IgD-negative memory B cell (primary cell): ENCODE results near the gene SRPRA. TPM values are rescaled to one million over a fixed set of nuclear protein-coding genes. Genes with fewer than 3 reads are reported as not detected.
"Not testable (repeated sequence)": the region's sequence is repeated elsewhere in the genome, so short reads cannot be mapped to it uniquely, and the experiment has no call there.

Source experiments
- H3K27ac Mint-ChIP-seq, 3 donors: one replicate each; pipeline ENCODE4 v1.8.0; 2020 to 2022; ENCODE audit warnings: mild to moderate bottlenecking in 3 of 3, mixed read lengths in 3 of 3, moderate library complexity in 1 of 3
- H3K27me3 Mint-ChIP-seq: one replicate; pipeline ENCODE4 v1.8.0; 2021; ENCODE audit warnings: mixed read lengths
- H3K36me3 Mint-ChIP-seq: one replicate; pipeline ENCODE4 v1.8.0; 2020; ENCODE audit warnings: mild to moderate bottlenecking, mixed read lengths
- H3K4me1 Mint-ChIP-seq, 3 donors: one replicate each; pipeline ENCODE4 v1.8.0; 2020 to 2022; ENCODE audit warnings: mixed read lengths in 3 of 3, mild to moderate bottlenecking in 1 of 3
- H3K4me3 Mint-ChIP-seq, 4 donors: one replicate each; pipeline ENCODE4 v1.8.0; 2020 to 2022; ENCODE audit warnings: mild to moderate bottlenecking in 4 of 4, mixed read lengths in 4 of 4, moderate library complexity in 3 of 4
- H3K9me3 Mint-ChIP-seq, 3 donors: one replicate each; pipeline ENCODE4 v1.8.0; 2020 to 2021; ENCODE audit warnings: mixed read lengths in 3 of 3, mild to moderate bottlenecking in 1 of 3
- polyA plus RNA-seq: library from polyadenylated mRNA; unstranded; fragments of 300-500 nt; fragmentation: Illumina TruSeq; gene quantifications from one replicate; pipeline ENCODE4 v1.2.3, GENCODE V29; 2021

The SRPRA gene
- 81.7 TPM for polyA plus RNA-seq

- Mint-ChIP-seq H3K4me3 (peak within 1 kb of the TSS; percentile 91 to 99 (median 98)), H3K36me3 (peaks cover 4% of the 10 kb centered on the region), H3K4me1 (peaks cover 24 to 30% (median 29%) of the 10 kb centered on the region in 3 donors)
Observed at GRCh38 chr11:126268708-126269579, at the start of gene SRPRA, which contains the start of gene FOXRED1. Gene SRPRA (minus strand): TSS chr11:126268895. CDS start chr11:126268804, 91 bp downstream. Gene FOXRED1 (plus strand): TSS chr11:126269154. CDS start chr11:126269207, 53 bp downstream.

GRCh38 chr11:126317756-126318573 lies 49.3 kb upstream of the SRPRA start:
- H3K36me3 Mint-ChIP-seq = peaks cover 21% of the 10 kb centered on the region

More at GRCh38 chr11:126268708-126269579, at the start of gene SRPRA, which contains the start of gene FOXRED1:
- Mint-ChIP-seq H3K27me3 (no peaks in the 10 kb centered on the region), H3K9me3 (no peaks in the 10 kb centered on the region), H3K27ac (peak within 1 kb of the TSS; percentile 98 to 99 (median 99))

GRCh38 chr11:126317432-126317755 lies 48.7 kb upstream of the SRPRA start:
- H3K4me1 Mint-ChIP-seq = peaks cover 5 to 16% (median 12%) of the 10 kb centered on the region in 3 donors
- no peaks in the 10 kb centered on the region for H3K9me3 Mint-ChIP-seq
- H3K36me3 Mint-ChIP-seq = peaks cover 21% of the 10 kb centered on the region
- no peak overlapping the region for H3K27ac Mint-ChIP-seq
- no peak overlapping the region for H3K4me3 Mint-ChIP-seq
- H3K27me3 Mint-ChIP-seq = no peaks in the 10 kb centered on the region

More at GRCh38 chr11:126317756-126318573, 49.3 kb upstream of the SRPRA start:
- Mint-ChIP-seq H3K9me3 (no peaks in the 10 kb centered on the region), H3K4me3 (peak overlapping the region in 1 of 4 donors; percentile 37), H3K4me1 (peaks cover 5 to 16% (median 12%) of the 10 kb centered on the region in 3 donors), H3K27me3 (no peaks in the 10 kb centered on the region), H3K27ac (peak overlapping the region in 2 of 3 donors; percentile 71 to 85)

GRCh38 chr11:126313826-126314225 lies 45.1 kb upstream of the SRPRA start:
- H3K27ac Mint-ChIP-seq = no peak overlapping the region
- peaks cover 12 to 25% (median 18%) of the 10 kb centered on the region in 3 donors for H3K4me1 Mint-ChIP-seq
- no peaks in the 10 kb centered on the region for H3K9me3 Mint-ChIP-seq
- H3K27me3 Mint-ChIP-seq = no peaks in the 10 kb centered on the region
- peaks cover 17% of the 10 kb centered on the region for H3K36me3 Mint-ChIP-seq
- no peak overlapping the region for H3K4me3 Mint-ChIP-seq

- Mint-ChIP-seq H3K4me1 (peaks cover 14 to 24% (median 15%) of the 10 kb centered on the region in 3 donors), H3K27ac (no peak overlapping the region), H3K36me3 (peaks cover 17% of the 10 kb centered on the region), H3K27me3 (no peaks in the 10 kb centered on the region), H3K9me3 (no peaks in the 10 kb centered on the region), H3K4me3 (peak overlapping the region in 1 of 4 donors; percentile 5)
Observed at GRCh38 chr11:126312961-126313360, 44.3 kb upstream of the SRPRA start.

- peaks cover 18% of the 10 kb centered on the region for H3K36me3 Mint-ChIP-seq
- H3K4me3 Mint-ChIP-seq = peak overlapping the region in 1 of 4 donors; percentile 58
- peak overlapping the region; percentile 36 to 86 (median 63) for H3K27ac Mint-ChIP-seq
- H3K4me1 Mint-ChIP-seq = peaks cover 18 to 29% (median 21%) of the 10 kb centered on the region in 3 donors
- no peaks in the 10 kb centered on the region for H3K9me3 Mint-ChIP-seq
- H3K27me3 Mint-ChIP-seq = no peaks in the 10 kb centered on the region
Observed at GRCh38 chr11:126311401-126312291, 43.0 kb upstream of the SRPRA start.

- H3K27me3 Mint-ChIP-seq = no peaks in the 10 kb centered on the region
- no peak overlapping the region for H3K4me3 Mint-ChIP-seq
- H3K4me1 Mint-ChIP-seq = peaks cover 19 to 26% (median 20%) of the 10 kb centered on the region in 3 donors
- H3K27ac Mint-ChIP-seq = peak overlapping the region in 1 of 3 donors; percentile 36
- no peaks in the 10 kb centered on the region for H3K9me3 Mint-ChIP-seq
- peaks cover 12% of the 10 kb centered on the region for H3K36me3 Mint-ChIP-seq
Observed at GRCh38 chr11:126310992-126311310, 42.3 kb upstream of the SRPRA start.

GRCh38 chr11:126310200-126310991 lies 41.7 kb upstream of the SRPRA start:
- no peaks in the 10 kb centered on the region for H3K9me3 Mint-ChIP-seq
- H3K4me1 Mint-ChIP-seq = peaks cover 24 to 30% (median 25%) of the 10 kb centered on the region in 3 donors
- peak overlapping the region in 2 of 3 donors; percentile 36 to 56 for H3K27ac Mint-ChIP-seq
- H3K27me3 Mint-ChIP-seq = no peaks in the 10 kb centered on the region
- peak overlapping the region in 2 of 4 donors; percentile 7 to 26 for H3K4me3 Mint-ChIP-seq
- peaks cover 10% of the 10 kb centered on the region for H3K36me3 Mint-ChIP-seq

GRCh38 chr11:126308771-126309170 lies 40.1 kb upstream of the SRPRA start:
- not testable (repeated sequence) for H3K27ac Mint-ChIP-seq, H3K9me3 Mint-ChIP-seq, H3K4me3 Mint-ChIP-seq, H3K27me3 Mint-ChIP-seq
- peaks cover 27 to 36% (median 34%) of the 10 kb centered on the region in 3 donors for H3K4me1 Mint-ChIP-seq
- H3K36me3 Mint-ChIP-seq = peaks cover 10% of the 10 kb centered on the region

GRCh38 chr11:126308271-126308671 lies 39.6 kb upstream of the SRPRA start:
- H3K27ac Mint-ChIP-seq = no peak overlapping the region
- H3K36me3 Mint-ChIP-seq = peaks cover 10% of the 10 kb centered on the region
- no peaks in the 10 kb centered on the region for H3K27me3 Mint-ChIP-seq
- peaks cover 27 to 37% (median 37%) of the 10 kb centered on the region in 3 donors for H3K4me1 Mint-ChIP-seq
- H3K4me3 Mint-ChIP-seq = peak overlapping the region in 1 of 4 donors; percentile 35
- no peaks in the 10 kb centered on the region for H3K9me3 Mint-ChIP-seq

GRCh38 chr11:126307706-126308105 lies 39.0 kb upstream of the SRPRA start:
- H3K27ac Mint-ChIP-seq = peak overlapping the region in 1 of 3 donors; percentile 16
- H3K27me3 Mint-ChIP-seq = no peaks in the 10 kb centered on the region
- H3K4me1 Mint-ChIP-seq = peaks cover 31 to 43% (median 40%) of the 10 kb centered on the region in 3 donors
- H3K4me3 Mint-ChIP-seq = peak overlapping the region in 2 of 4 donors; percentile 35 to 61
- no peaks in the 10 kb centered on the region for H3K9me3 Mint-ChIP-seq
- peaks cover 10% of the 10 kb centered on the region for H3K36me3 Mint-ChIP-seq

- Mint-ChIP-seq H3K36me3 (peaks cover 6% of the 10 kb centered on the region), H3K27me3 (no peaks in the 10 kb centered on the region), H3K4me3 (peak overlapping the region; percentile 76 to 92 (median 78)), H3K9me3 (no peaks in the 10 kb centered on the region), H3K27ac (peak overlapping the region; percentile 70 to 94 (median 84)), H3K4me1 (peaks cover 28 to 37% (median 35%) of the 10 kb centered on the region in 3 donors)
Observed at GRCh38 chr11:126305699-126306098, 37.0 kb upstream of the SRPRA start.

GRCh38 chr11:126304457-126305075 lies 35.9 kb upstream of the SRPRA start:
- Mint-ChIP-seq H3K36me3 (peaks cover 7% of the 10 kb centered on the region), H3K27me3 (no peaks in the 10 kb centered on the region), H3K9me3 (no peaks in the 10 kb centered on the region), H3K27ac (peak overlapping the region; percentile 87 to 96 (median 94)), H3K4me3 (peak overlapping the region; percentile 95 to 99 (median 98)), H3K4me1 (peaks cover 28 to 31% (median 30%) of the 10 kb centered on the region in 3 donors)
